NAMALWA (cell line): Measurements from ENCODE around the gene REC114.

ENCODE experiments used
- DNase-seq: peaks from one replicate; pipeline ENCODE4 v3.0.0-alpha.2; 2015; ENCODE audit warnings: low spot score

REC114 gene

DNA sequence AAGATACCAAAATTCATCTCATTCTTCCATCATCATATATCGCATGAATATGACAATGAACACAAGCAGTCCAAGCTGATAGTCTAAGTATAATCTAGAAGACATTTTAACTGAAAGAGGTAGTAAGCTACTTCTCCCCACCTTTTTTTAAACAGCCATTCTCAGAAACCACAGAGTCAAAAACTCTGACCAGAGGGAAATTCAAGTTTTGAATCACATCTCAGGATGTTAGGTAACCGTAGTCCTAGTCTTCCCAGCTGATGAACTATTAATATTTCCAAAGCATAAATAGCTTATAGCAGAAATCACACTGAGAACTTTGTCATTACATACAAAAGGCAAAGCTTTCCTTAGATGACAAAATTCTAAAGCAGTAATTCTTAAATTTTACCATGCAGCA is 164.4 kb downstream of the REC114 start:
- DNase-seq = no peak

DNA sequence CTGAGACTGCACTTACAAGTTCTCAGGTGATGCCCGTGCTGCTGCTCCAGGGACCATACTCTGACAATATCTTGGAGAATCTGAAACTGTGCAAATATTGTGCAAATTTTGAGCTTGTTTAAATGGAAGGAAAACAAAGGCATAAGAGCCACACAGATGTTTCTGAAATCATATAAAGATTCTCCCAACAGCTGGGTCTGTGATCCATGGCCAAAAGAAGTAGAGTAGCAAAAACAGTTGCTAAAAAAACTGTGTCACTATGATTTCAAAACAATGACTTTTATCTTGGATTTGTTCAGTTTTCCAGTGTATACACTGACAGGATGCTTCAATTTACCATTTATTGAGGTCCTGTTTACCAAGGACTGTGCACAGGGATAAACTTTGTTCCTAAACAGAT is 164.9 kb downstream of the REC114 start:
- no peak for DNase-seq

DNA sequence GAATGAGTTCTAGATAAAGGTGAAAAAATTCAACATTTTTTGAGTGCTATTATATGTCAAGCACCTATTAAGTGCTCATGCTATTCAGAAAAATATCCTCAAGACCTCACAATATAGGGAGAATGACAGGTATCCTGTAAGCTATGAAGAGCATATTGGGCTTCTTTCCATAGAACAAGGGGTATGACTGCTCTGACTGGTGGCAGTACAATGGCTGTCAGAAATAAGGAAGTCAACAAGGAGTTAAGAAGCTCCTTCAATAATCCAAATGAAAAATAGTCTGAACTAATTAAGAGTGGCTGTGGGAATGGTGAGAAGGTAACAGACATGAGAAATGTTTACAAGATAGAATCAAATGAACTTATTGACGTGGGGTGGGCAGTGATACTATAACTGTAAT is 165.5 kb downstream of the REC114 start:
- DNase-seq = no peak

DNA sequence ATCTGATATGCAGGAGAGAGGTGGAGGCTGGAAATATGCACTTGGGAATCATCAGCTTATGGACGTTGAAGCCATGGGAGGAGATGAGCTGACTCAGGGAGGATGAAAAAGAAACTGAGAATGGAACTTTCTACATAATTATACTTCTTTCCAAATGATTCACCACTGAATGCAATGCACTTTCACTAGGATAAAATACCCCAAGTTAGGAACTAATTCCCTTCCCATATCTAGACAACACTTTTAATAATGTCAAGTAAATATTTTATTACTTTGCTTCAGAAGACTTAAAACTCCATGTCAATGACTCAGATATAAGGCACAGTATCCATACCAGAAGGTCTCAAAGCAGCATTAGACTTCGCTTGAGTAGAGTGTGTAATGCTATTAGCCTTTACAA is 166.0 kb downstream of the REC114 start:
- no peak for DNase-seq
